Right kidney (tissue), 1 donor: ENCODE data around the gene EPS8L3.
"Not testable (repeated sequence)": the region's sequence is repeated elsewhere in the genome, so short reads cannot be mapped to it uniquely, and the experiment has no call there.

Source experiments
- DNase-seq: peaks from one replicate; pipeline ENCODE4 v3.0.0-alpha.2; 2016

The EPS8L3 gene

DNA sequence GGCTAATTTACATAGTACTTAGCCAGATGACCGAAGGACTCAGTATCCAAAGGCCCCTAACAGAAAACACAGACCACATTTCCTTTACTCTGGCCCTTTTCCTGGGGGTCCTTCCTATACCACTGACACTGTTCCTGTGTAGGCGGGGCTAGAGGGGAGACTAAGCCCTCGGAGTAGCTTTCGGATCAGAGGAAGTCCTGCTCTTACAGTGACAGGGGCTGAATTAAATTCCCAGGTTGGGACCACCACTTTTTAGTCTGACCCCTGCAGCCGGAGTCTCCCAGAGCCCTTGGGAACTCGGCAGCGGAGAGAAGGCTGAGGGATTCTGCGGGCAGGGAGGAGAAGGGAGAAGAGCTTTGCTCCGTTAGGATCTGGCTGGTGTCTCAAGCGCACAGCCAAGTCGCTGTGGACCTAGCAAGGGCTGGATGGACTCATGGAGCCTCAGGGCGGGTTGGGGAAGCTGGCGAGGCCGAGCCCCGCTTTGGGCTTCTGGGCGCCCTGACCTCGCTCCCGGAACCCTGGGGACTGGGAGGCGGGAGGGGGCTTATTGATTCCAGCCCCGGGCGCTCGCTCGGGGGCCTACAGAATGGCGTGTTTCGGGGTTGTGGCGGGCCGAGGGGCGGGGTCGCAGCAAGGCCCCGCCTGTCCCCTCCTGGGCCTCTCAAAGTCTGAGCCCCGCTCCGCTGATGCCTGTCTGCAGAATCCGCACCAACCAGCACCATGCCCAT is 52.0 kb downstream of the EPS8L3 start, which contains the start of gene GSTM5:
Gene GSTM5 (plus strand): TSS at position 659 of the 728 bp plus-strand sequence. CDS start 62 bp downstream, at position 721.
- peak; percentile 68 for DNase-seq

DNA sequence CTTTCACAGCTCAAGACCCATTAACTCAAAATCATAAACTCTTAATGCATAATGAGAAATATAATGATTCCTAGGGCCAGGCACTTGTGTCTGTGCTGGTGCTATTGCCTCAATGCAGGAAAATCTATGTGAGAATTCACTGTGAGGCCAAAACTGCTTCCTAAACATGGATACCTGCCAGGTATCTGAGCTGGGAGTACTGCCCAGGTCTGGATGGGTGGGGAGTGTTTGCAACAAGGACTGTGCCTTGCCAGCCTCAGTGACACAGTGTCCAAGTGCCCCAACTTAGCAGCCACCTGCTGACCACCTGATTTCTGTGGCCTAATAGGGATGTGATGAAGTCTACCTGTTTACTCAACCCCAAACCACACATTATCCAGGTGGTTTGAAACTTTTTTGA is 53.9 kb downstream of the EPS8L3 start:
- DNase-seq: not testable (repeated sequence)

DNA sequence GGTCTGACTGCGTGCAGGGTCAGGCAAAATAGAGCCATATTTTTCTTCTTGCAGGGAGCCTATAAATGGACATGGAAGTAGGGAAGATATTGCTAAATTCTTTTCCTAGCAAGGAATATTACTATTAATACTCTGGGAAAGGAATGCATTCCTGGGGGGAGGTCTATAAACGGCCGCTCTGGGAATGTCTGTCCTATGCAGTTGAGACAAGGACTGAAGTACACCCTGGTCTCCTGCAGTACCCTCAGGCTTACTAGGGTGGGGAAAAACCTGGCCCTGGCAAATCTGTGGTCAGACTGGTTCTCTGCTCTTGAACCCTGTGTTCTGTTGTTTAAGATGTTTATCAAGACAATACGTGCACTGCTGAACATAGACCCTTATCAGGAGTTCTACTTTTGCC is 54.8 kb downstream of the EPS8L3 start:
- DNase-seq: not testable (repeated sequence)

DNA sequence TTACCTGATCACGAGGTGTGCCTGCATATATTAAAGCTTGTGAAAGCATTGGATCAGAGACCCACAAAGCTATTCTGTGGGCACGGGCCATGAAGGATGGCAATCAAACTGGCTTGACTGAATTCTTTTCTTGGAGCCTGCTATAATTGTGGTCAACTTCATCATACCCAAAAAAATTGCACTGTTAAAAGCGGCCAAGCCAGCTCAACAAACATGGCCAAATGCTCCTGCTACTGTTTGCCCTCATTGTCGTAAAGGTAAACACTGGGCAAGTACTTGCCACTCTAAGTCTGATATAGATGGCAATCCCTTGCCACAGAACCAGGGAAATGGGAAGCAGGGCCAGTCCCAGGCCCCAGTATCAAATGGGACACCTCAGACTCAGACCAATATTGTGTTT is 58.3 kb downstream of the EPS8L3 start:
- no peak for DNase-seq

DNA sequence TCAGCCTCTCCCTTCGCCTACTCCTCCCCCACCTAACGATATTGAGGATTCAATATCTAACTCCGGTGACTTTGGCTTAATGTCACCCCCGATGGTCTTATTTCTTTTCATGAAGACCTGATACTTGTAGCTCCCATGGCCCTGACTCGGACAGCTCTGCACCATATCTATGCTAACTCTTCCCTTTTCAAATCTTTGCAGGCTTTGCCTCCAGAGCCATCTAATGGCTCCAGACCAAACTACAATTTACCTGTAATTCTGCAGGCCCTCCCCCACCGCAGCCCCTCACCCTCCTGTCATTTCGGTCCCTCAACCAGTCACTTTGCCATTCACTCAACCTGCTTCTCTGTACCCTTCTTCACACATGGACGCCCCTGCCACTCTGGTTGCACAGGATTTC is 59.5 kb downstream of the EPS8L3 start:
- no peak for DNase-seq

DNA sequence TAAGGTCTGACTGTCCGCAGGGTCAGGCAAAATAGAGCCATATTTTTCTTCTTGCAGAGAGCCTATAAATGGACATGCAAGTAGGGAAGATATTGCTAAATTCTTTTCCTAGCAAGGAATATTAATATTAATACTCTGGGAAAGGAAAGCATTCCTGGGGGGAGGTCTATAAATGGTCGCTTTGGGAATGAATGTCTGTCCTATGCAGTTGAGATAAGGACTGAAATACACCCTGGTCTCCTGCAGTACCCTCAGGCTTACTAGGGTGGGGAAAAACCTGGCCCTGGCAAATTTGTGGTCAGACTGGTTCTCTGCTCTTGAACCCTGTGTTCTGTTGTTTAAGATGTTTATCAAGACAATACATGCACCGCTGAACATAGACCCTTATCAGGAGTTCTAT is 60.8 kb downstream of the EPS8L3 start:
- DNase-seq: not testable (repeated sequence)
